RWPE2 (cell line): Measurements from ENCODE around the gene PTEN.

Experiments used
- ATAC-seq: fragments of 200-7000 bp; cut with Tn5 transposase; 3 replicates; pipeline ENCODE4 v1.9.1; 2021; ENCODE audit warnings: low read depth
- DNase-seq: peaks from one replicate; pipeline ENCODE4 v3.0.0-alpha.2; 2020; ENCODE audit warnings: low spot score
- H3K27ac ChIP-seq: fragments of 450-650 bp; 2 replicates; pipeline ENCODE4 v1.5.1; 2017; ENCODE audit warnings: mild to moderate bottlenecking; ENCODE audit not compliant: poor library complexity, severe bottlenecking
- H3K27me3 ChIP-seq: fragments of 250-450 bp; sonication (Bioruptor Pico); 2 replicates; pipeline ENCODE4 v1.5.1; 2021; ENCODE audit warnings: mild to moderate bottlenecking, moderate library complexity; ENCODE audit not compliant: insufficient read depth, poor library complexity, severe bottlenecking
- H3K36me3 ChIP-seq: fragments of 250-450 bp; sonication (Bioruptor Pico); 2 replicates; pipeline ENCODE4 v1.5.1; 2020; ENCODE audit warnings: low read depth, mild to moderate bottlenecking, moderate library complexity
- H3K4me1 ChIP-seq: fragments of 250-450 bp; sonication (Bioruptor Pico); 2 replicates; pipeline ENCODE4 v1.5.1; 2021; ENCODE audit warnings: mild to moderate bottlenecking, moderate library complexity; ENCODE audit not compliant: insufficient read depth, poor library complexity, severe bottlenecking
- H3K4me3 ChIP-seq: fragments of 250-450 bp; sonication (Bioruptor Pico); 2 replicates; pipeline ENCODE4 v1.5.1; 2021; ENCODE audit warnings: mild to moderate bottlenecking, moderate library complexity; ENCODE audit not compliant: severe bottlenecking
- H3K9me3 ChIP-seq: fragments of 250-450 bp; sonication (Bioruptor Pico); 2 replicates; pipeline ENCODE4 v1.5.1; 2021; ENCODE audit warnings: mild to moderate bottlenecking, moderate library complexity; ENCODE audit not compliant: severe bottlenecking
- TF ChIP-seq, protein P1 (sequence below): fragments of 450-650 bp; IDR thresholded peaks from one replicate; pipeline ENCODE4 v1.5.1; 2017; ENCODE audit warnings: mild to moderate bottlenecking, moderate library complexity; ENCODE audit not compliant: poor library complexity, severe bottlenecking

Gene PTEN

DNA sequence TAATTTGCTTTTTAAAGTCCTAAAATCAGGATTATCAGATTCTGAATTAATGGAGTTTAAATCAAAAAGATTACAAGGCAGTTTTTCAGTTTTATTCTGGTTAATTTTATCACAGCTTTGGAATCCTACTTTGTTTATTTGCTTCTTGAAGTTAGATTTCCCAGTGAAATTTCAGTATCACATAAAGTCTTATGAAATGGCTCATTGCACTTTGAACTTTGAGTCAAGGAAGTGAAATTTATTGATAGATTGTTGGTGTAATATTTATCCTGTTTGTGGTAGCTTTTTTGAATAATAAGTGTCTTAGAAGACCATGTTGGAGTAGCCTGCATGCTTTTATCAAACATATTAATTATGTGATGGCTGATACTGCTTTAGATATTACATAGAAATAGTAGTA is 92.6 kb downstream of the PTEN start:
- H3K27me3 ChIP-seq = no peaks in the 10 kb centered on the region
- TF ChIP-seq, protein P1, sequence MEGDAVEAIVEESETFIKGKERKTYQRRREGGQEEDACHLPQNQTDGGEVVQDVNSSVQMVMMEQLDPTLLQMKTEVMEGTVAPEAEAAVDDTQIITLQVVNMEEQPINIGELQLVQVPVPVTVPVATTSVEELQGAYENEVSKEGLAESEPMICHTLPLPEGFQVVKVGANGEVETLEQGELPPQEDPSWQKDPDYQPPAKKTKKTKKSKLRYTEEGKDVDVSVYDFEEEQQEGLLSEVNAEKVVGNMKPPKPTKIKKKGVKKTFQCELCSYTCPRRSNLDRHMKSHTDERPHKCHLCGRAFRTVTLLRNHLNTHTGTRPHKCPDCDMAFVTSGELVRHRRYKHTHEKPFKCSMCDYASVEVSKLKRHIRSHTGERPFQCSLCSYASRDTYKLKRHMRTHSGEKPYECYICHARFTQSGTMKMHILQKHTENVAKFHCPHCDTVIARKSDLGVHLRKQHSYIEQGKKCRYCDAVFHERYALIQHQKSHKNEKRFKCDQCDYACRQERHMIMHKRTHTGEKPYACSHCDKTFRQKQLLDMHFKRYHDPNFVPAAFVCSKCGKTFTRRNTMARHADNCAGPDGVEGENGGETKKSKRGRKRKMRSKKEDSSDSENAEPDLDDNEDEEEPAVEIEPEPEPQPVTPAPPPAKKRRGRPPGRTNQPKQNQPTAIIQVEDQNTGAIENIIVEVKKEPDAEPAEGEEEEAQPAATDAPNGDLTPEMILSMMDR = no peak
- ATAC-seq (no peak), DNase-seq (no peak)
- no peaks in the 10 kb centered on the region for H3K9me3 ChIP-seq
- peaks cover 16% of the 10 kb centered on the region for H3K4me1 ChIP-seq
- no peak overlapping the region for H3K4me3 ChIP-seq
- peaks cover 64% of the 10 kb centered on the region for H3K36me3 ChIP-seq
- no peak overlapping the region for H3K27ac ChIP-seq

- peaks cover 21% of the 10 kb centered on the region for H3K4me1 ChIP-seq
- DNase-seq = no peak
- H3K36me3 ChIP-seq = peaks cover 58% of the 10 kb centered on the region
- H3K27ac ChIP-seq = no peak overlapping the region
- no peak overlapping the region for H3K4me3 ChIP-seq
- no peaks in the 10 kb centered on the region for H3K9me3 ChIP-seq
- H3K27me3 ChIP-seq = no peaks in the 10 kb centered on the region
- TF ChIP-seq, protein P1 = no peak
- no peak for ATAC-seq
Observed at GRCh38 chr10:87957702-87958101, 94.3 kb downstream of the PTEN start.

GRCh38 chr10:87960230-87960629 is 96.8 kb downstream of the PTEN start:
- Histone ChIP-seq H3K27ac (peak overlapping the region; percentile 75), H3K4me1 (peaks cover 21% of the 10 kb centered on the region), H3K4me3 (no peak overlapping the region), H3K27me3 (no peaks in the 10 kb centered on the region), H3K9me3 (no peaks in the 10 kb centered on the region), H3K36me3 (peaks cover 51% of the 10 kb centered on the region)
- peak; percentile 80 for ATAC-seq
- no peak for DNase-seq
- TF ChIP-seq, protein P1 = no peak

DNA sequence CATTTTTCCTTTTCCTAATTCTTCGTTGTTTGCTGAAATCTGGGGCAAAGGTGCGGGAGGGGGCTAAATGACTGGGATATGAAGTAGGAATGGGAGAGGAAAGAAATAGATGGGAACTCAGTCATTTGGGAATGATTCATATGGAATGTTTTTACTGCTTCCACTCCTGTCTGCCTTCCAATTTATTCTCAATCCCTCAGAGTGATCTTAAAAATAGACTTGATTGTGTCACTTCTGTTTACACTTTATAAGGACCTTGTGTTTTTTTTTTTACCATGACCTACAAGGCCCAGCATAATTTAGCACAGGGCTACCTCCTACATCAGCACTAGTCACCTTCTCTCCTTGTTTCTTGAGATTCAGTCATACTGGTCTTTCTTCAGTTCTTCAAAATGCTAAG is 97.9 kb downstream of the PTEN start:
- peak; percentile 86 for ATAC-seq
- Histone ChIP-seq H3K9me3 (no peaks in the 10 kb centered on the region), H3K27me3 (no peaks in the 10 kb centered on the region), H3K36me3 (peaks cover 42% of the 10 kb centered on the region), H3K27ac (peak overlapping the region; percentile 75), H3K4me3 (no peak overlapping the region), H3K4me1 (peaks cover 21% of the 10 kb centered on the region)
- no peak for DNase-seq
- TF ChIP-seq, protein P1 = no peak

DNA sequence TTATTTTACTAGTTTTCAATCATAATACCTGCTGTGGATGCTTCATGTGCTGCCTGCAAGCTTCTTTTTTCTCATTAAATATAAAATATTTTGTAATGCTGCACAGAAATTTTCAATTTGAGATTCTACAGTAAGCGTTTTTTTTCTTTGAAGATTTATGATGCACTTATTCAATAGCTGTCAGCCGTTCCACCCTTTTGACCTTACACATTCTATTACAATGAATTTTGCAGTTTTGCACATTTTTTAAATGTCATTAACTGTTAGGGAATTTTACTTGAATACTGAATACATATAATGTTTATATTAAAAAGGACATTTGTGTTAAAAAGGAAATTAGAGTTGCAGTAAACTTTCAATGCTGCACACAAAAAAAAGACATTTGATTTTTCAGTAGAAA is 103.0 kb downstream of the PTEN start:
- TF ChIP-seq, protein P1 = no peak
- Histone ChIP-seq H3K9me3 (no peaks in the 10 kb centered on the region), H3K4me3 (no peak overlapping the region), H3K27ac (no peak overlapping the region), H3K4me1 (peaks cover 3% of the 10 kb centered on the region), H3K27me3 (no peaks in the 10 kb centered on the region), H3K36me3 (peaks cover 28% of the 10 kb centered on the region)
- no peak for DNase-seq
- no peak for ATAC-seq
